AG09309 (cell line): ENCODE results near the gene ANTXR1.

ENCODE experiments used
- DNase-seq: peaks from one replicate; pipeline ENCODE4 v3.0.0-alpha.2; 2010; ENCODE audit warnings: low read depth
- H3K4me3 ChIP-seq: 2 replicates; pipeline ENCODE4 v1.5.1; 2011; ENCODE audit warnings: mild to moderate bottlenecking, low read depth, low read length, moderate library complexity; ENCODE audit not compliant: control insufficient read depth
- CTCF ChIP-seq: IDR thresholded peaks from 2 replicates; pipeline ENCODE4 v1.5.1; 2011; ENCODE audit warnings: mild to moderate bottlenecking, low read depth, low read length, inconsistent platforms; ENCODE audit not compliant: insufficient read depth, control insufficient read depth; ENCODE audit errors: missing control alignments

The ANTXR1 gene

GRCh38 chr2:69131452-69131851, 118.5 kb downstream of the ANTXR1 start:
- no peak for DNase-seq
- no peak for TF ChIP-seq CTCF
- H3K4me3 ChIP-seq, result no peak overlapping the region

- no peak for DNase-seq
- no peak for TF ChIP-seq CTCF
- H3K4me3 ChIP-seq, result no peak overlapping the region
Observed at GRCh38 chr2:69131983-69132675, 119.2 kb downstream of the ANTXR1 start.

- DNase-seq, result no peak
- no peak overlapping the region for H3K4me3 ChIP-seq
- no peak for TF ChIP-seq CTCF
Observed at GRCh38 chr2:69132960-69133590, 120.1 kb downstream of the ANTXR1 start.

- TF ChIP-seq CTCF, result no peak
- H3K4me3 ChIP-seq, result no peak overlapping the region
- no peak for DNase-seq
Observed at GRCh38 chr2:69133898-69134297, 120.9 kb downstream of the ANTXR1 start.

GRCh38 chr2:69134306-69134945, 121.4 kb downstream of the ANTXR1 start:
- no peak for TF ChIP-seq CTCF
- no peak for DNase-seq
- no peak overlapping the region for H3K4me3 ChIP-seq

- no peak for TF ChIP-seq CTCF
- H3K4me3 ChIP-seq, result no peak overlapping the region
- DNase-seq, result no peak
Observed at GRCh38 chr2:69138247-69138772, 125.3 kb downstream of the ANTXR1 start.
